HG02623 (cell line): ENCODE data around the gene KIF23.
"Not testable (repeated sequence)": the region's sequence is repeated elsewhere in the genome, so short reads cannot be mapped to it uniquely, and the experiment has no call there.

Experiments
- ATAC-seq: cut with Tn5 transposase; IDR thresholded peaks from one replicate; pipeline ENCODE4 v1.9.1; 2021; ENCODE audit warnings: moderate library complexity; ENCODE audit not compliant: unreplicated experiment

The KIF23 gene

DNA sequence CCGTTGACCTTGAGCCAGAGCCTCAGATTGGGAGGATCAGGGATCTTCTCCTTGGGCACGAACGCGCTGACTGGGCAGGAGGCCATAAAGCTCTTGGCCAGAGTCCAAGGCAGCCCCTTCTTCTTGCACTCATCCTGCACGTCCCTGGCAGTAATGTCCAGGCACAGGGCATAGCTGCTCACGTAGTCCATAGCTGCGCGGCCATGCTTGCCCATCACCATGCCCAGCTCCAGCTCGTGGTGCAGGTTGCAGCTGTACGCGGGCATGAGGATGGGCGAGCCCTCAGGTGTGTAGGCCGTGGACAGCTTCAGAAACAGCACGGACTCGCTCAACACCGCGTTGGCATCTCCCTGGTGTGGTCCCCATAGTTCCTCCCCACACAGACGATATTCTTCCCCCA, 20.5 kb downstream of the KIF23 start:
- ATAC-seq: no peak

DNA sequence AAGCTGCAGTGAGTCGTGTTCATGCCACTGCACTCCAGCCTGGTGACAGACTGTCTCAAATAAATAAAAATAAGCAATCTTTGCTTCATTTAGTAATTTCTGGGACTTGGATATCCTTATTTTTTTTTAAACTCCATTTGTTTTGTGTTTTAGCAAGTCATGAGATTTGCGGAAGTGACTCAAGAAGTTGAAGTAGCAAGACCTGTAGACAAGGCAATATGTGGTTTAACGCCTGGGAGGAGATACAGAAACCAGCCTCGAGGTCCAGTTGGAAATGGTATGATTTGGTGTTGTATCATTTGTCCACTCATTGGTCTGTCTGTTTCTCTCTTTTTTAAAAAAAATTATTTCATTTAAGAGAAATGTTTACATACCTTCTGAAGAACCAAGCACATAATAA, 21.8 kb downstream of the KIF23 start:
- no peak for ATAC-seq

DNA sequence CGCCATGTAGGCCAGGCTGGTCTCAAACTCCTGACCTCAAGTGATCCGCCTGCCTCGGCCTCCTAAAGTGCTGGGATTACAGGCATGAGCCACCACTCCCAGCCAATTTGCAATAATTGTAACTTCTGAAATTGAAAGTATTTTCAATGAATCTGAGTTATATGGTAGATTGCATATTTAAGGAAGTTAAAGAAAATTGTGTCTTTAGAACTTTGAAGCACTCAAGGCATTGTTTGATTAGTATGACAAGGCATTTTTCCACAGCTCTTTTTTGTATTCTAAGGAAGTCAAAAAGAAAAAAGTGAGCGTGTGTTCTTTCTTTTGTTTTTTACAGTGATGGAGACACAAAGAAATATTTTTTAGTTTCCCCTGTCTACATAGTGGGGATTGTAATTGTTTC, 22.8 kb downstream of the KIF23 start:
- no peak for ATAC-seq

DNA sequence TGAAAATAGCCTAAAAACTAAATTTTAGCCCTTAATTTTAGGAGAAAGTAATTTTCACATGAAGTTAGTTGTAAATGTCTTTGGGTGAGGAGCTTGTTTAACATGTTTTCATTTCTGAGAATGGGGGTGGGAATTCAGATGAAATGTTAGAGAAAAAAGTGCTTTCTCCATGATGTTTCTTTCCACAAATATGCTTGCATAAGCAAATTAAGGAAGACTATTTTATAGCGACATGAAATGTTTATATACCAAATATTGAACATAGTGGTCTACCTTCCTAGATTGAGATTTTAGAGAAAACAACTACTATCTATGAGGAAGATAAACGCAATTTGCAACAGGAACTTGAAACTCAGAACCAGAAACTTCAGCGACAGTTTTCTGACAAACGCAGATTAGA, 25.5 kb downstream of the KIF23 start:
- no peak for ATAC-seq

DNA sequence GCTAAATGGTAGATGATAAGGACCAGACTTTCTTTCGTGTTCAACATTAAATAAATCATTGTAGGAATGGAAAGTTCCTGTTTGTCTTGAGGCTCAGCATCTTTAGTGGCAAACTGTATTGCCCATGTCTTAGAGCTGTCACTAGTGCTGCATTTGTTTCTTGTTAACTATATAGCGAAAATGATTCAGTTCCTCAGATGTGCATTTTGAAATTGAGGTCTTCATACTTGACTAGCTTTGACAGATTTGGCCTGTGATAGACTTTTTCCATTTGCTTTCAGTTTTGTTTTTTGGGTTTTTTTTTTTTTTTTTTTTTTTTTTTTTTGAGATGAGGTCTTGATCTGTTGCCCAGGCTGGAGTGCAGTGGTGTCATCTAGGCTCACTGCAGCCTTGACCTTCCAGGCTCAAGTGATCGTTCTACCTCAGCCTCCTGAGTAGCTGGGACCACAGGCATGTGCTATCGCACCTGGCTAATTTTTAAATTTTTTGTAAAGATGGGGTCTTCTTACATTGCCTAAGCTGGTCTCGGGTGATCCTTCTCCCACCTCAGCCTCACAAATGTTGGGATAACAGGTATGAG, 29.0 kb downstream of the KIF23 start:
- ATAC-seq: no peak

DNA sequence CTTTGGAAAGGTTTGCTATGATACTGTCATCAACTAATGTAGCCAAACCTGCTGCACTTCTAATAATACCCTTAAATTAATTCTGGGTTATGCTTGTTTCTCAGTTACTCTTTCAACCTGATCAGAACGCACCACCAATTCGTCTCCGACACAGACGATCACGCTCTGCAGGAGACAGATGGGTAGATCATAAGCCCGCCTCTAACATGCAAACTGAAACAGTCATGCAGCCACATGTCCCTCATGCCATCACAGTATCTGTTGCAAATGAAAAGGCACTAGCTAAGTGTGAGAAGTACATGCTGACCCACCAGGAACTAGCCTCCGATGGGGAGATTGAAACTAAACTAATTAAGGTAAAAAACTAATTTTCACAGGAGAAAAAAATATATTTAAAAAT, 30.5 kb downstream of the KIF23 start:
- ATAC-seq: no peak

DNA sequence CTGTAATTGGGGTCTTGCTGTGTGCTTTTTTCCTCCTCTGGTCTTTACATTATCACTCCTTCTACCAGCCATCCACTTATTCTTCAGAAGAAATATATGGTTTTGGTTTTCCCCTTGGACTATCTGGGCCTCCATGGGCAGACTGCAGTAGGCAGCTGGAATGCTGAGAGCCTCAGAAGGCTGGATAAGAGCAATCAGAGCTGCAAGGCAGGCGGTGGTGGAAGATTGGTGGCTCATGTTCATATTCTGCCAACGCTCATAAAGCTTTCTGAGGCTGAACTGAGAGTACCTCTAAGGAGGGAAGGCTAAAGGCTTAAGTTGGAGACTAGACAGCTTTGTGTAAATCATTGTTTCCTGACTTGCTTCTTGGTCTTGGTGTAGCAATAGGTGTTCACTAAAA, 32.8 kb downstream of the KIF23 start:
- no peak for ATAC-seq

DNA sequence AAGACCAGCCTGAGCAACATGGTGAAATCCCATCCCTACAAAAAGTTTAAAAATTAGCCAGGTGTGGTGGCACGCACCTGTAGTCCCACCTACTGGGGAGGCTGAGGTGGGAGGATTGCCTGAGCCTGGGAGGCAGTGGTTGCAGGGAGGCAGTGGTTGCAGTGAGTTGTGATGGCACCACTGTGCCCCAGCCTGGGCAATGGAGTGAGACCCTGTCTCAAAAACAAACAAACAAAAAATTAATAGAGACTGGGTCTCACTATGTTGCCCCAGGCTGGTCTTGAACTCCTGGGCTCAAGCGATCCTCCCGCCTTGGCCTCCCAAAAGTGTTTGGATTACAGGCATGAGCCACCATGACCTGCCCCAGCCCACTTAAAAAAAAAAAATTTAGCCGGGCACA, 36.1 kb downstream of the KIF23 start:
- not testable (repeated sequence) for ATAC-seq

DNA sequence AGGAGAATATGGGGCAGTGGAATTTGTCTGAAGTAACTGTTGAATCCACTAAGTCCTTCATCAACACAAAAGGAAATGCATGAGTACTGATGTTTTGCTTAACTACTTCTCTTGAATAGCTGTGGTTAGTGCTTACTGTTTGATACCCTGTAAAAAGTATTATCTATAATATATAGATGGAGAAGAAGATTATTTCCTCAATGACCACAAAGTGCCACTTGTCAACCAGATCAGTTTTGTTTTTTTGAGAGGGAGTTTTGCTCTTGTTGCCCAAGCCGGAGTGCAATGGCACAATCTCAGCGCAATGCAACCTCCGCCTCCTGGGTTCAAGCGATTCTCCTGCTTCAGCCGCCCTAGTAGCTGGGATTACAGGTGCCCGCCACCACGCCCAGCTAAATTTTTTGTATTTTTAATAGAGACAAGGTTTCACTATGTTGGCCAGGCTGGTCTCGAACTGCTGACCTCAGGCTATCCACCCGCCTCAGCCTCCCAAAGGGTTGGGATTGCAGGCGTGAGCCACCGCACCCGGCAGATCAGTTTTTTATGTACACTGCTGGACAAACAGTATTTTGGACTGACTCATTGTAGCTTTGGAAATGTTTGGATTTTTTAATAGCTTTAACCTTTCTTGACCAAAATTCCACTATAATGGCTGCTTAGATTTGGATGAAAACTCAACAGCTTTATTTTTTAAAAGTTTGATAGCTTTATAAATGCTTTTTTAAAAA, 37.0 kb downstream of the KIF23 start:
- ATAC-seq: no peak

DNA sequence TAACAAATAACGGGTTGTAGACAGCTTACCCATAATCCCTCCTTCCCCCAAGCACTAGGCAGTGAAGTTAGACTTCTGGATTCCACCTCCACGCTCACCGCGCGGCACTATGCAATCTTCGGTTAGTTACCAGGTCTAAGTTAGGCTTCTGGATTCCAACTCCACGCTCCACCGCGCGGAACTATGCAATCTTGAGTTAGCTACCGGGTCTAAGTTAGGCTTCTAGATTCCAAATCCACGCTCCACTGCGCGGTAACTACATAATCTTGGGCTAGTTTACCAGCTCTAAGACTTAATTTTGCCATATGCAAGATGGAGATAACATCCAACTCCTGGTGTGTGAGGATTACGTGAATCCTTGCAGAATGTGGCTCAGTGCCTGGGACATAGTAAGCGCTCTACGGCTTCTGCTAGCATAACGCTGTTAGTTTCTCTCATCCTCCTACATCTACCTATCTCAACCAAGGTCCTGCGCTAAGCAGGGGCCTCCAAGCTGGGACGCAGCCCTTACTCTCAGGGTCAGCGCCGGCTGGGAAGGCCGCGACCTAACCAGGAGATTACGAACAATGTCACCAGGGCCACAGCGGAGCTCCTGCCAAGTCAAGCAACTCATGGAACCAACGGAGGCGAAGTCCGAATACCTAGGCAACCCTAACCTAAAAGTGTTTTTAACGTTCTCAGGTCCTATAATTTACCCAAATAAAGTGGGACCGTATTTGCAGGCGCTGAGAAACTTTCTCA, 38.0 kb downstream of the KIF23 start:
- ATAC-seq: peak; percentile 39

DNA sequence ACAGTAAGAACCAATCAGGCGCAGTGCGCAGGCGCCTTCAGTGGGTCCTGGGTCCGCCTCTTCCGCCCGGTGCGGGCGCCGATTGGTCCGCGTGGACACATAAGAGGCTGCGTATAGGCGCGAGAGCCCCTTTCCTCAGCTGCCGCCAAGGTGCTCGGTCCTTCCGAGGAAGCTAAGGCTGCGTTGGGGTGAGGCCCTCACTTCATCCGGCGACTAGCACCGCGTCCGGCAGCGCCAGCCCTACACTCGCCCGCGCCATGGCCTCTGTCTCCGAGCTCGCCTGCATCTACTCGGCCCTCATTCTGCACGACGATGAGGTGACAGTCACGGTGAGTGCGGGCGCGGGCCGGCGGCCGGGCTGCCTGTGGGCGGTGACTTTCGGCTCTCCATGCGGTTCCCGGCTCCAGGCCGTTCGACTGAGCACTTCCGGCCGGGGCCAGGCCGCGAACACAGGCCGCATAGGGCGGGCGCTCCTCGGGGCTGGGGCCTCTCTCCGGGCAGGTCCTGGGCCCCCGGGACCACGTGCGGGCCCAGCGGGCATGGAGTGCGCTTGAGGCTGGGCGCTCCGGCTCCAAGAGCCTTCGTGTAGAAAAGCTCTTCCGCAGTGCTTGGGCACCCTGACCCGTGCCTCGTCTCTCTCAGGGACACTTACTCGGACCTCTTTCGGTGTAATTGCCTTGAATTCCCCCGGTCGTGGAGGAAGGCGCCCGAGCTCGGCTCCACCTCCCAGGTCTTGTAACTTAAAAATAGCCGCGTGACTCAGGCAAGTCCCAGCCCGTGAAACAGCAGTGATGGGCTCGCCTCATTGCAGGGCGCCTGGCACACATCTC, 38.8 kb downstream of the KIF23 start, which contains the start of gene RPLP1:
RPLP1 (plus strand) TSS at position 127 of the 830 bp plus-strand sequence; CDS start at position 258, 131 bp downstream.
- ATAC-seq: peak; percentile 72

DNA sequence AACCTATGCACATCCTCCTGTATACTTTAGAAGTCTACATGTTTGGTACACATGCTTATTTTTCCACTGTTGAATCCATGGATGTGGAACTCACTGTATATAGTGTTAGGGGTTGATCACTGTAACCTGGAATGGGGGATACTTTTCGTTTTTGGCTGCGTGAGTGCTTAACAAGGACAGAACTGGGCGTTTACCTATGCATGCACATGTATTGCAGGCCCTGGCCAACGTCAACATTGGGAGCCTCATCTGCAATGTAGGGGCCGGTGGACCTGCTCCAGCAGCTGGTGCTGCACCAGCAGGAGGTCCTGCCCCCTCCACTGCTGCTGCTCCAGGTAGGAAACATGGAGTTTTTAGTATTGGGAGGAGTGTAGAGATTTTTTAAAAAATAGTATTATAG, 40.8 kb downstream of the KIF23 start:
- ATAC-seq: no peak

DNA sequence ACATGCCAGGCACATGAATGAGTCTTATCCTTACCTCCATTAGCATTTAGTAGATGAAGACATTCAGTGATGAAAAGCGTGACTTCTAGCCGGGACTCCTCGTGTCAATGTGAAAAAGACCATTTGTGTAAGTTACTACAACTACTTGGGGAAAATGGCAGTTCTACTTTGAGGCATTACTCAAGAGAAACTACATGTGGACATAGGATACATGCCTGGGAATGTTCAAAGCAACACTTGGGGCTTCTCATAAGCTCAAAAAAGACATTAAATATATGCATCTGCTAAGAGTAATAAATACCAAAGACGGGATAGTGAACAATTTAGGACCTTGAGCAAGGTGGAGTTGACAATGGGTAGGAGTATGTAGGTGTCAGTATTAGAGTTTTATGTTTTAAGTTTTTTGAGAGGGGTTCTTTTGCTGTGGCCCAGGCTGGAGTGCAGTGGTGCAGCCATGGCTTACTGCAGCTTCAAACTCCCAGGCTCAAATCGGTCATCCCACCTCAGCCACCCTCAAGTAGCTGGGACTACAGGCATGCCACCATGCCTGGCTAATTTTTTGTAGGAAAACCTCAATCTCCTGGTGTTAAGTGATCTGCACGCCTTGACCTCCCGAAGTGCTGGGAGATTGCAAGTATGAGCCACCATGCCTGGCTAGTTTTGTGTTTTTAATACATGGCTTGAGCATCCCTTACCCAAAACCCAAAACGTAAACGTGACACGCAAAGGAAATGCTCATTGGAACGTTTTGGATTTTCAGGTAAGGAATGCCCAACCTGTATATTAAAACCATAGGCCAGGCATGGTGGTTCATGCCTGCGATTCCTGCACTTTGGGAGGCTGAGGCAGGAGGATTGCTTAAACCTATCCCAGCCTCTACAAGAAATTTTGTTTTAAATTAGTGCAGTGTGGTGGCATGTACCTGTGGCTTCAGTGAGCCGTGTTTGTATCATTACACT, 42.3 kb downstream of the KIF23 start:
- ATAC-seq: no peak

DNA sequence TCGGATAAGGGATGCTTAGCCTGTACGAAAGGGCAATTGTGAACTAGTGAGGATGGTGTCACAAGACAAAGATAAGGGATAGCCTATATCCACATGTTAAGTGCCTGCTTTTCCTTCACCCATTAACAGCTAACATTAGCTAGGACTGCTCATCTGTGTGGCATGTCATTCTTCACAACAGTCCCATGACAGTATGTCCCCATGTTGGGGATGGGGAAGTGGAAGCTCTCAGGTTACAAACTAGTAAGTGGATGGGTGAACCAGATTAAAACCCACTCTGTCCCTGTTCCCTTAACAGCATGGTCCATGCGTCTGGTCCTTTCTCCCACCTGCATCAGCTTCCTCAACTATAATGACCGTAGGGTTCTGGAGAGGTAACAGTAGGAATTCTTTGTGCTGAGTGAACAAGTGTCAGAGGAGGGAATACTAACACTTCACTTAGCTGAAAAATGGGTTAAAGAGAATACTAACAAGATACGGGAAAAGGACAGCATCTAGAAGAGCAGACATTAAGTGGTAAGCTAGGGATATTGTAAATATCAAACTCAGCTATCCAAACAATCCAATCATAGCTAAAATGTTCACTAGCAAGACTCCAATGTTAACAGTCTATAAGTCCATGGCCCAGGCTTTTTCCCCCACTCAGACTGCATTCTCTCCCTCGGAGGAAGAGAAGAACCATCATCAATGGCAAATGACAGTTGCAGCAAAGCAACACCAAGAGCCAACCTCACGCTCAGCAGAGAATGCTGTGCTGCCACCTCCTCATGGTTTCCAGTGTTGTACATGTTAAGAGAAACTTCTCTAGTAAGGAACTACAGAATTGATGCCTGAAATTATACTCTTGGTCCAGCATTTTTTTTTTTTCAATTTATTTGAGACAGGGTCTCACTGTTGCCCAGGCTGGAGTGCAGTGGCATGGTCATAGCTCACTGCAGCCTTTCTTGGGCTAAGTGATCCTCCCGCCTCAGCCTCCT, 43.4 kb downstream of the KIF23 start:
- ATAC-seq: no peak

DNA sequence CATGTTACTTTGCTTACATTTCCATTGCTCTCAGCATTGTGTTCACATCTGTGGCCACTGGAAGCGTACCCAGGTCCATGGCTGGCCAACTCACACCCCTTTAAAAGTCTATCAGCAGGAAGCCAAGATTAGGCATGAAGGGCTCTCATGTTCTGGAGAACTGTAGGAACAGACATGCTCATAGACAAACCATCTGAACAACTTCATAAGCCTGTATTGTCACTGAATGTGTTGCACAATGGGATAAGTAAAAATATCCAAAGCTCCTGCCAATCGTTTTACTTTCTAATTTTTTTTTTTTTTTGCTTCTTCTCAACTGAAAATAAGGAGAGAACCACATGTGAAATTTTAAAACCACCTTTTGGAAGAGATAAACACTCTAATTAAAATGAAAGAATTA, 44.9 kb downstream of the KIF23 start:
- no peak for ATAC-seq

DNA sequence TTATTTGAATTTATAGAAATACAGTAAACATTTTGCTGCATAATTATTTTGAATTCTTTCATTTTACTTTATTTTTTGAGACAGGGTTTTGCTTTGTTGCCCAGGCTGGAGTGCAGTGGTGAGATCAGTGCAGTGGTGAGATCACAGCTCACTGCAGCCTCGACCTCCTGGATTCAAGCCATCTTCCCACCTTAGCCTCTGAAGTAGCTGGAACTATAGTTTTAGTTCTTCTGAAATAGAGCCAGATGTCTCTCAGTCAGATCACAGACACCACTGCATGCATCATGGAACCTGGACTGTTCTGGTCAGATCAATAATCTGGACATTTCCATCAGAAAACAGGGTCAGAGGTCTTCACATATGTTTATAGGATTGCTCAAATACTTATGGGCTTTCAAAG, 46.3 kb downstream of the KIF23 start:
- no peak for ATAC-seq

DNA sequence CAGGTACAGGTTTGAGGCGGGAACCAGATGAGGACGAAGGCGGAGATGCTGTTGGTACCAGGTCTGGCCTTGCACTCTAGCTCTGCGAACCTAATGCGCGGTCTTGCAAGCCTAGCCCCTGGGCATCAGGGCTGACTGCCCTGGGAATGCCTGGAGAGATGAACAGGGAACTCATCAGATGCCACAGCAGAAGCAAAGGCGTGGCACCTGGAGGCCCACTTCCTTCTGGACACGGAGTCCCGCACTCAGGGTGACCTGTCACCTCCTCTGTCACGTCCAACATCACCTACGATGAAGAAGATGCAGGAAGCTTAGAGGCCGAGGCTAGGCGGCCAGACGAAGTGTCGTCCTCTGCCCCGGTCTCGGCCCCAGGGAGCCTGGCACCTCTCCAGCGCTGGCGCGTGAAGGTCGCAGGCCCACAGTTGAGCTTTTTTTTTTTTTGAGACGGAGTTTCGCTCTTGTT, 47.9 kb downstream of the KIF23 start:
- no peak for ATAC-seq

DNA sequence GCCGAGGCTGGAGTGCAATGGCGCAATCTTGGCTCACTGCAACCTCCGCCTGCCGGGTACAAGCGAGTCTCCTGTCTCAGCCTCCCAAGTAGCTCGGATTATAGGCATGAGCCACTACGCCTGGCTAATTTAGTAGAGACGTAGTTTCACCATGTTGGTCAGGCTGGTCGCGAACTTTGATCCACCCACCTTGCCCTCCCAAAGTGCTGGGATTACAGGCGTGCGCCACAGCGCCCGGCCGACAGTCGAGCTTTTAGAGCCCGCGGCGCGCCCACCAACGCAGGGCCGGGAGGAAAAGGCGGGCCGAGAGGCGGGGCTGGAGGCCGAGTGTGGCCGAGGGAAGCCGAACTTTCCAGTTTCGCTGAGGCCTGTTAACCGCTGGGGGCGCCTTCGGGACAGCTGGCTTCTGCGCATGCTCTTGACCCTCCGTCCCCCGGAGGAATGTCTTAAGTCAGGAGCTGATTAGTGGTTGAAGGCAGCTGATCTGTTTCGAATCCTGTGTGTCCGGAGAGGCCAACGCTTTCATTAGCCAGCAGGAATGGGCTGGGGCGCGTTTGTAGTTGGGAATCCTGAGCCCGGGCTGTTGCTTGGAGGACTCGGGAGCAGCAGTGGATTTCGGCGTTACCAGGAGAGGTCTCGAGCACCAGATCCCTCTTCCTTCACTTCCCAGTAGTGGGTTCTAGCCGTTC, 48.5 kb downstream of the KIF23 start:
- peak; percentile 92 for ATAC-seq
